ENCODE data around the gene TEX48.

TEX48 gene

GRCh38 chr9:114691956-114692295, 9.9 kb upstream of the TEX48 start:
- TF ChIP-seq FOXP2 (optimal IDR thresholded peaks at IDR 0.05; ENCODE audit: borderline replicate concordance, extremely low read depth, extremely low read length, insufficient read depth) (no peak), REST (IDR thresholded peaks at IDR 0.05; ENCODE audit: insufficient read depth in 1 of 2, low read depth in 2 of 2, low read length in 2 of 2) (no peak), SIN3A (IDR thresholded peaks at IDR 0.05; ENCODE audit: borderline replicate concordance, insufficient read depth, low read length) (no peak), POLR2AphosphoS5 (IDR thresholded peaks at IDR 0.05; ENCODE audit: low read depth, low read length) (no peak), TAF1 (IDR thresholded peaks at IDR 0.05; ENCODE audit: borderline replicate concordance, insufficient read depth, low read length) (no peak)

- no peak for TF ChIP-seq REST (IDR thresholded peaks at IDR 0.05; ENCODE audit: insufficient read depth in 1 of 2, low read depth in 2 of 2, low read length in 2 of 2)
- no peak for TF ChIP-seq TAF1 (IDR thresholded peaks at IDR 0.05; ENCODE audit: borderline replicate concordance, insufficient read depth, low read length)
- no peak for TF ChIP-seq SIN3A (IDR thresholded peaks at IDR 0.05; ENCODE audit: borderline replicate concordance, insufficient read depth, low read length)
- TF ChIP-seq POLR2AphosphoS5 (IDR thresholded peaks at IDR 0.05; ENCODE audit: low read depth, low read length), result no peak
- no peak for TF ChIP-seq FOXP2 (optimal IDR thresholded peaks at IDR 0.05; ENCODE audit: borderline replicate concordance, extremely low read depth, extremely low read length, insufficient read depth)
Measured at GRCh38 chr9:114691046-114691955, 9.3 kb upstream of the TEX48 start.

- TF ChIP-seq POLR2AphosphoS5 (IDR thresholded peaks at IDR 0.05; ENCODE audit: low read depth, low read length) (no peak), SIN3A (IDR thresholded peaks at IDR 0.05; ENCODE audit: borderline replicate concordance, insufficient read depth, low read length) (no peak), REST (IDR thresholded peaks at IDR 0.05; ENCODE audit: insufficient read depth in 1 of 2, low read depth in 2 of 2, low read length in 2 of 2) (no peak), FOXP2 (optimal IDR thresholded peaks at IDR 0.05; ENCODE audit: borderline replicate concordance, extremely low read depth, extremely low read length, insufficient read depth) (no peak)
Measured at GRCh38 chr9:114690308-114690707, 8.3 kb upstream of the TEX48 start.

- TF ChIP-seq FOXP2 (optimal IDR thresholded peaks at IDR 0.05; ENCODE audit: borderline replicate concordance, extremely low read depth, extremely low read length, insufficient read depth) (no peak), TAF1 (IDR thresholded peaks at IDR 0.05; ENCODE audit: borderline replicate concordance, insufficient read depth, low read length) (no peak), POLR2AphosphoS5 (IDR thresholded peaks at IDR 0.05; ENCODE audit: low read depth, low read length) (no peak), REST (IDR thresholded peaks at IDR 0.05; ENCODE audit: insufficient read depth in 1 of 2, low read depth in 2 of 2, low read length in 2 of 2) (no peak), SIN3A (IDR thresholded peaks at IDR 0.05; ENCODE audit: borderline replicate concordance, insufficient read depth, low read length) (no peak)
Measured at GRCh38 chr9:114689813-114690212, 7.8 kb upstream of the TEX48 start.

Data from PFSK-1 (cell line).